Measurements from ENCODE around the gene GALNT4.
A peak's percentile ranks its signal among the peaks of the same experiment; 100 is the strongest.

Gene GALNT4

DNA sequence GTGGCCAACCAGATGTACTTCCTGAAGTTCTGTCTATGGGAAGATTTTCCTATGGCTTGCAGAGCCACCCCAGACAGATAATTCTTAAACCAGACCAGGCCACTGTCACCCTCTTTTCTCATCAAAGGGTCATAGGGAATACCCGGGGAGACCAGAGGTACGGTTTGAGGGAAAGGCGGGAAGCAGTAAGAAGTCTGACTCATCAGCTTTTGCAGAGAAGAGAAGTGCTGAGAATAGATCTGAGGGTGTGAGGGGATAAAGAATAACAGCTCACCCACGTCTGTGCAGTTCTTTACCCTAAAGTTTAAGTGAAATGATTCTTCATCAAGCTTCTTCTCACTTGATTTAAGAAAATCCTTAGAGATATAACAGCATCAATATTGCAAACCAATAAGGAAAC, 22.5 kb upstream of the GALNT4 start:
- Histone ChIP-seq H3K4me3 (ENCODE audit: low read depth in 1 of 2, low read length in 1 of 2) (no peak overlapping the region), H3K27me3 (no peaks in the 10 kb centered on the region), H3K27ac (no peak overlapping the region), H3K36me3 (no peaks in the 10 kb centered on the region), H3K4me1 (ENCODE audit: control insufficient read depth in 1 of 2, insufficient read depth in 1 of 2, low read depth in 1 of 2, low read length in 1 of 2) (no peaks in the 10 kb centered on the region), H3K9me3 (no peaks in the 10 kb centered on the region)
- TF ChIP-seq, protein P1, sequence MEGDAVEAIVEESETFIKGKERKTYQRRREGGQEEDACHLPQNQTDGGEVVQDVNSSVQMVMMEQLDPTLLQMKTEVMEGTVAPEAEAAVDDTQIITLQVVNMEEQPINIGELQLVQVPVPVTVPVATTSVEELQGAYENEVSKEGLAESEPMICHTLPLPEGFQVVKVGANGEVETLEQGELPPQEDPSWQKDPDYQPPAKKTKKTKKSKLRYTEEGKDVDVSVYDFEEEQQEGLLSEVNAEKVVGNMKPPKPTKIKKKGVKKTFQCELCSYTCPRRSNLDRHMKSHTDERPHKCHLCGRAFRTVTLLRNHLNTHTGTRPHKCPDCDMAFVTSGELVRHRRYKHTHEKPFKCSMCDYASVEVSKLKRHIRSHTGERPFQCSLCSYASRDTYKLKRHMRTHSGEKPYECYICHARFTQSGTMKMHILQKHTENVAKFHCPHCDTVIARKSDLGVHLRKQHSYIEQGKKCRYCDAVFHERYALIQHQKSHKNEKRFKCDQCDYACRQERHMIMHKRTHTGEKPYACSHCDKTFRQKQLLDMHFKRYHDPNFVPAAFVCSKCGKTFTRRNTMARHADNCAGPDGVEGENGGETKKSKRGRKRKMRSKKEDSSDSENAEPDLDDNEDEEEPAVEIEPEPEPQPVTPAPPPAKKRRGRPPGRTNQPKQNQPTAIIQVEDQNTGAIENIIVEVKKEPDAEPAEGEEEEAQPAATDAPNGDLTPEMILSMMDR (IDR thresholded peaks at IDR 0.05), result no peak

DNA sequence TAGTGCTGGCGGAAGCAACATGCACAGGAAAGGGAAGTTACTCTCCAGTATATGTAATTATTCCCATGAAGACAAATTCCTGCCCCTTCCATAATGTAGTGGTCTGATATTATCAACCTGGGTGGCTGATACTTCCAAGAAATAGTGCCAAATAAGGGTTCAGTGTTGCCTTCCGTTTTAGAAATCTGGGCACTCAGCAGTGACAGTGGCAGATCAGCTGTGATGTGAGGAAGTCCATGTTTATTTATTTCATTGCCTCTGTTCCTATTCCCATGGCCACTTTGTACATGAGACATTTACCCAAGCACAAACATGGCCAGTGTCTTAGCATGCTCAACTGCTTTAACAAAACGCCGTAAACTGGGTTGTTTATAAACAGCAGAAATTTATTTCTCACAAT, 21.6 kb upstream of the GALNT4 start:
- Histone ChIP-seq H3K36me3 (no peaks in the 10 kb centered on the region), H3K27me3 (no peaks in the 10 kb centered on the region), H3K9me3 (no peaks in the 10 kb centered on the region), H3K4me3 (ENCODE audit: low read depth in 1 of 2, low read length in 1 of 2) (no peak overlapping the region), H3K4me1 (ENCODE audit: control insufficient read depth in 1 of 2, insufficient read depth in 1 of 2, low read depth in 1 of 2, low read length in 1 of 2) (no peaks in the 10 kb centered on the region), H3K27ac (no peak overlapping the region)
- TF ChIP-seq, protein P1 (IDR thresholded peaks at IDR 0.05), result no peak

DNA sequence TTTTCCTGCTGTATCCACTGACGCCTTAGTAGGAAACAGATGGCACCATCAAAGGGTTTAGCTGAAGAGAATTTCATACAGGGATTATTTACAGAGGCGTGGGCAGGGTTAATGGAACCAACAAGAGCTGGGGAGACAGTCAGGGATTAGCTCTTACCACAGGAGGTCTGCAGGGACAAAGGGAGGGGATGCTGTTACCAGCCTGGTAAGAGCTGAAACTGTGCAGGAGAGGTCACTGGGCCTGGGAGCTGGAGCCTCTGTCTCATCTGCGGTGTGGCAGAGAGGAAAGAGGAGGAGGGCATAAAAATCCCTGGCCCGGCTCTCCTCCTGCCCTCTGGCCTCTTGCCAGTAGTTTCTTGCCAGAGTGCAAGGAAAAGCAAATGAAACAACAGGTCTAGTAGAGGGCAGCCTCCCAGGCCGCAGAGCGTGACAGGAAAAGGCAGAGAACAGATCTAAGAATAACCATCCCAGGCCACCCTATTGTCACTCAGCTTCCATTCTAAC, 20.1 kb upstream of the GALNT4 start:
- TF ChIP-seq, protein P1 (IDR thresholded peaks at IDR 0.05), result no peak
- Histone ChIP-seq H3K27me3 (no peaks in the 10 kb centered on the region), H3K4me3 (ENCODE audit: low read depth in 1 of 2, low read length in 1 of 2) (no peak overlapping the region), H3K4me1 (ENCODE audit: control insufficient read depth in 1 of 2, insufficient read depth in 1 of 2, low read depth in 1 of 2, low read length in 1 of 2) (no peaks in the 10 kb centered on the region), H3K9me3 (no peaks in the 10 kb centered on the region), H3K27ac (no peak overlapping the region), H3K36me3 (no peaks in the 10 kb centered on the region)

DNA sequence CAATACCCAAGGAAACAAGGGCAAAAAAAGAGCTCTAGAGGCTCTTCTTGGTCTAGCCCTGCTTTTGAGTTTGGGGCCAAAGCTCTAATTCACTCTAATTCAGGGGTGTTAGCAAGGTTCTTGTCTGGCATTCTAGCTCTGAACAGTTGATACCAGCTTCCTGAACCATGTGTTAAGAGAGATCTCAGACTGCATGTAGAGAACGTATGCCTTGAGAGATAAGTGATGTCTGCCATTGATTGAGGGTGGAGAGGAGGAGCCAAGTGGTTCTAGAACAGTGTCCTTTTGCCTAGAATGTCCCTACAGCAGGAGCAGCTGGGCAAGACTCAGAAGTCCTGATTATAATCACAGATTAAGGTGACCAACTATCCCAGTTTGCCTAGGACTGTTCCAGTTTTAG, 19.4 kb upstream of the GALNT4 start:
- no peaks in the 10 kb centered on the region for H3K27me3 ChIP-seq
- H3K27ac ChIP-seq, result no peak overlapping the region
- H3K36me3 ChIP-seq, result no peaks in the 10 kb centered on the region
- H3K4me3 ChIP-seq (ENCODE audit: low read depth in 1 of 2, low read length in 1 of 2), result no peak overlapping the region
- no peaks in the 10 kb centered on the region for H3K9me3 ChIP-seq
- TF ChIP-seq, protein P1 (IDR thresholded peaks at IDR 0.05), result no peak
- no peaks in the 10 kb centered on the region for H3K4me1 ChIP-seq (ENCODE audit: control insufficient read depth in 1 of 2, insufficient read depth in 1 of 2, low read depth in 1 of 2, low read length in 1 of 2)

DNA sequence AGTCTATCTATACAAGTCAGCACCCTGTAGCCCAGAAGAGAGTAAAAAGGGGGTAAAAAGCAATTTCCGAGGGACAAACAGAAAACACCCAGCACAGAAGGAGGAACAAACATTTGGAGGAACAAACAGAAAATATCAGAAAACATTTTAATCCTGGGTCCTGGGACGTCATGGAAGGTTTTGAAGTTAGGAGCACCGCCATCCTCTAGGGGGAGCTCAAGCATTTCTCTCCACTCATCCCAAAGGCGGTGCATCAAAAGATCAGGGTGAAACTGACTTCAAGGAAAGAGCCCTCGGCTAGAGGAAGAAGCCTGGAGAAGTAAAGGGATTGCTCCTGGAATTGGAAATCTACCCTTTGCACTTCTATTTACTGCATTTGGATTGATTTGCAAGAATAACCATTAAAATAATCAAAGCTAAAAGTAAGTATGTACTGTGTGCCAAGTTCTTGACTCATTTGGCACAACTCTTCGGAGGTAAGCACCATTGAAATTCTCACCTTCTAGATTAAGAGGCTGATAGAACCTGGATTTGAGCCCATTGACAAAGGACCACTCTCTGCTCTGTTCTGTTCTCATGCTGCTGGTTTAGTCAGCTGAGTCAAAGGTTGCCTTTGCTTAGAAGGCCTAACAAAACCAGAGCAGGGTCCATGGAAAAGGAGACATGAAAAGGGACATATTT, 18.5 kb upstream of the GALNT4 start:
- TF ChIP-seq, protein P1 (IDR thresholded peaks at IDR 0.05), result peak; percentile 72
- Histone ChIP-seq H3K4me1 (ENCODE audit: control insufficient read depth in 1 of 2, insufficient read depth in 1 of 2, low read depth in 1 of 2, low read length in 1 of 2) (no peaks in the 10 kb centered on the region), H3K36me3 (no peaks in the 10 kb centered on the region), H3K4me3 (ENCODE audit: low read depth in 1 of 2, low read length in 1 of 2) (no peak overlapping the region), H3K9me3 (no peaks in the 10 kb centered on the region), H3K27ac (no peak overlapping the region), H3K27me3 (no peaks in the 10 kb centered on the region)

All from neutrophil (primary cell).